ENCODE data around the gene HLA-B. TPM values are rescaled to one million over a fixed set of nuclear protein-coding genes. Genes with fewer than 3 reads are reported as not detected.
A peak's percentile ranks its signal among the peaks of the same experiment; 100 is the strongest.

Gene HLA-B
- total and polyA plus RNA-seq, 4 donors = 341 to 864 (median 417) TPM

DNA sequence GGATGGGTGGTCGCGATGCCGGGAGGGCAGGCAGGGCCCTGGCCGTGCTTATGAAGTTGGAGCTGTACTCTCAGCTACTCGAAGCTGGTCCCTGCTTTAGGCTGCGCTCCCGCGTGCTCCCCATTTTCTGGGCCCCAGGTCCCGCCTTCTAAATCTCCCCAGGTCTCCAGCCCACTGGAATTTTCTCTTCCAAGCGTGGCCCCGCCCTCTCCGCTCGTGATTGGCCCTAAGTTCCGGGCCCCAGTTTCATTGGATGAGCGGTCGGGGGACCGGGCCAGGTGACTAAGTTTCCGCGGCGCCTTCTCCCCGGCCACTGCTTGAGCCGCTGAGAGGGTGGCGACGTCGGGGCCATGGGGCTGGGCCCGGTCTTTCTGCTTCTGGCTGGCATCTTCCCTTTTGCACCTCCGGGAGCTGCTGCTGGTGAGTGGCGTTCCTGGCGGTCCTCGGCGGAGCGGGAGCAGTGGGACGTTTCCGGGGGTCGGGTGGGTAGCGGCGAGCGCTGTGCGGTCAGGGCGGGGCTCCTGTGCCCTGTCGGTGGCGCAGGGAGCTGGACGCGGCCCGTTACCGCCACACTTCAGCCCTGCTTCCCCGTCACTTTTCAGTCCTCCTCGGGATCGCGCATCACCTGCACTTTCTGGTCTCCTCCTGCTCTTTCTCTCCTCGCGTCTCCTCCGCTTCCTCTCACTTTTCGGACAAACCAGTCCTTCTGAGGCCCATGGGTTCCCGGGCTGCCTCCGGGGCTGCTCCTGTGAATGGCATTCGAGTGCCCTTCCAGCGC is 46.5 kb upstream of the HLA-B start, which contains the start of gene MICA:
MICA (plus strand) TSS at position 313 of the 778 bp plus-strand sequence; CDS start at position 351, 38 bp downstream.
- WGBS = under 1% methylated on average over 58 of the region's 58 CpGs
- DNase-seq (ENCODE audit: low spot score) = peak; percentile 77
- H3K27ac ChIP-seq (ENCODE audit: low read depth in 1 of 2, low read length in 2 of 2) = peak within 1 kb of the TSS; percentile 78 to 79
- peak within 1 kb of the TSS; percentile 57 to 84 (median 61) for H3K4me3 ChIP-seq (ENCODE audit: low read depth in 1 of 3, low read length in 3 of 3)
- H3K9me3 ChIP-seq (ENCODE audit: control insufficient read depth in 4 of 4, low read length in 3 of 4) = no peaks in the 10 kb centered on the region
- no peaks in the 10 kb centered on the region for H3K36me3 ChIP-seq (ENCODE audit: control insufficient read depth in 4 of 4, insufficient read depth in 3 of 4, low read depth in 1 of 4, low read length in 3 of 4)
- no peaks in the 10 kb centered on the region for H3K27me3 ChIP-seq (ENCODE audit: control insufficient read depth in 4 of 4, insufficient read depth in 4 of 4, low read length in 3 of 4)
- TF ChIP-seq GABPA (IDR thresholded peaks at IDR 0.05 in 1 of 2, conservative IDR thresholded peaks at IDR 0.05 in 1 of 2) = no peak
- peak in 1 of 2 donors; percentile 8 for TF ChIP-seq RXRA (IDR thresholded peaks at IDR 0.05)
- no peak for TF ChIP-seq HNF4A (conservative IDR thresholded peaks at IDR 0.05)
- TF ChIP-seq YY1 (IDR thresholded peaks at IDR 0.05) = peak; percentile 93
- TF ChIP-seq, protein P1, sequence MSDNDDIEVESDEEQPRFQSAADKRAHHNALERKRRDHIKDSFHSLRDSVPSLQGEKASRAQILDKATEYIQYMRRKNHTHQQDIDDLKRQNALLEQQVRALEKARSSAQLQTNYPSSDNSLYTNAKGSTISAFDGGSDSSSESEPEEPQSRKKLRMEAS (IDR thresholded peaks at IDR 0.05) = peak; percentile 30
- peak in 1 of 2 donors; percentile 8 for TF ChIP-seq RAD21 (IDR thresholded peaks at IDR 0.05)
- peak; percentile 20 for TF ChIP-seq SP1 (IDR thresholded peaks at IDR 0.05)
- TF ChIP-seq, protein P2, sequence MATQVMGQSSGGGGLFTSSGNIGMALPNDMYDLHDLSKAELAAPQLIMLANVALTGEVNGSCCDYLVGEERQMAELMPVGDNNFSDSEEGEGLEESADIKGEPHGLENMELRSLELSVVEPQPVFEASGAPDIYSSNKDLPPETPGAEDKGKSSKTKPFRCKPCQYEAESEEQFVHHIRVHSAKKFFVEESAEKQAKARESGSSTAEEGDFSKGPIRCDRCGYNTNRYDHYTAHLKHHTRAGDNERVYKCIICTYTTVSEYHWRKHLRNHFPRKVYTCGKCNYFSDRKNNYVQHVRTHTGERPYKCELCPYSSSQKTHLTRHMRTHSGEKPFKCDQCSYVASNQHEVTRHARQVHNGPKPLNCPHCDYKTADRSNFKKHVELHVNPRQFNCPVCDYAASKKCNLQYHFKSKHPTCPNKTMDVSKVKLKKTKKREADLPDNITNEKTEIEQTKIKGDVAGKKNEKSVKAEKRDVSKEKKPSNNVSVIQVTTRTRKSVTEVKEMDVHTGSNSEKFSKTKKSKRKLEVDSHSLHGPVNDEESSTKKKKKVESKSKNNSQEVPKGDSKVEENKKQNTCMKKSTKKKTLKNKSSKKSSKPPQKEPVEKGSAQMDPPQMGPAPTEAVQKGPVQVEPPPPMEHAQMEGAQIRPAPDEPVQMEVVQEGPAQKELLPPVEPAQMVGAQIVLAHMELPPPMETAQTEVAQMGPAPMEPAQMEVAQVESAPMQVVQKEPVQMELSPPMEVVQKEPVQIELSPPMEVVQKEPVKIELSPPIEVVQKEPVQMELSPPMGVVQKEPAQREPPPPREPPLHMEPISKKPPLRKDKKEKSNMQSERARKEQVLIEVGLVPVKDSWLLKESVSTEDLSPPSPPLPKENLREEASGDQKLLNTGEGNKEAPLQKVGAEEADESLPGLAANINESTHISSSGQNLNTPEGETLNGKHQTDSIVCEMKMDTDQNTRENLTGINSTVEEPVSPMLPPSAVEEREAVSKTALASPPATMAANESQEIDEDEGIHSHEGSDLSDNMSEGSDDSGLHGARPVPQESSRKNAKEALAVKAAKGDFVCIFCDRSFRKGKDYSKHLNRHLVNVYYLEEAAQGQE (IDR thresholded peaks at IDR 0.05) = peak; percentile 58
- TF ChIP-seq FOXA2 (IDR thresholded peaks at IDR 0.05) = no peak
- peak within 1 kb of the TSS; percentile 28 to 70 for H3K9ac ChIP-seq (ENCODE audit: low read depth in 1 of 2, low read length in 2 of 2)
- peaks cover 8 to 41% (median 31%) of the 10 kb centered on the region in 4 donors for H3K4me1 ChIP-seq (ENCODE audit: control insufficient read depth in 4 of 4, insufficient read depth in 4 of 4, low read length in 3 of 4)

- Histone ChIP-seq H3K9me3 (ENCODE audit: control insufficient read depth in 4 of 4, low read length in 3 of 4) (no peaks in the 10 kb centered on the region), H3K36me3 (ENCODE audit: control insufficient read depth in 4 of 4, insufficient read depth in 3 of 4, low read depth in 1 of 4, low read length in 3 of 4) (no peaks in the 10 kb centered on the region), H3K27ac (ENCODE audit: low read depth in 1 of 2, low read length in 2 of 2) (peak overlapping the region; percentile 78 to 79), H3K9ac (ENCODE audit: low read depth in 1 of 2, low read length in 2 of 2) (peak overlapping the region; percentile 28 to 70), H3K4me1 (ENCODE audit: control insufficient read depth in 4 of 4, insufficient read depth in 4 of 4, low read length in 3 of 4) (peaks cover 8 to 43% (median 31%) of the 10 kb centered on the region in 4 donors), H3K4me3 (ENCODE audit: low read depth in 1 of 3, low read length in 3 of 3) (peak overlapping the region; percentile 57 to 84 (median 61)), H3K27me3 (ENCODE audit: control insufficient read depth in 4 of 4, insufficient read depth in 4 of 4, low read length in 3 of 4) (no peaks in the 10 kb centered on the region)
- TF ChIP-seq GABPA (IDR thresholded peaks at IDR 0.05 in 1 of 2, conservative IDR thresholded peaks at IDR 0.05 in 1 of 2) = no peak
- TF ChIP-seq FOXA1 (IDR thresholded peaks at IDR 0.05) = no peak
- TF ChIP-seq RXRA (IDR thresholded peaks at IDR 0.05) = no peak
- TF ChIP-seq, protein P2 (IDR thresholded peaks at IDR 0.05) = no peak
- no peak for TF ChIP-seq JUND (IDR thresholded peaks at IDR 0.05)
- no peak for TF ChIP-seq FOXA2 (IDR thresholded peaks at IDR 0.05)
- no peak for TF ChIP-seq HNF4G (IDR thresholded peaks at IDR 0.05)
- TF ChIP-seq, protein P3, sequence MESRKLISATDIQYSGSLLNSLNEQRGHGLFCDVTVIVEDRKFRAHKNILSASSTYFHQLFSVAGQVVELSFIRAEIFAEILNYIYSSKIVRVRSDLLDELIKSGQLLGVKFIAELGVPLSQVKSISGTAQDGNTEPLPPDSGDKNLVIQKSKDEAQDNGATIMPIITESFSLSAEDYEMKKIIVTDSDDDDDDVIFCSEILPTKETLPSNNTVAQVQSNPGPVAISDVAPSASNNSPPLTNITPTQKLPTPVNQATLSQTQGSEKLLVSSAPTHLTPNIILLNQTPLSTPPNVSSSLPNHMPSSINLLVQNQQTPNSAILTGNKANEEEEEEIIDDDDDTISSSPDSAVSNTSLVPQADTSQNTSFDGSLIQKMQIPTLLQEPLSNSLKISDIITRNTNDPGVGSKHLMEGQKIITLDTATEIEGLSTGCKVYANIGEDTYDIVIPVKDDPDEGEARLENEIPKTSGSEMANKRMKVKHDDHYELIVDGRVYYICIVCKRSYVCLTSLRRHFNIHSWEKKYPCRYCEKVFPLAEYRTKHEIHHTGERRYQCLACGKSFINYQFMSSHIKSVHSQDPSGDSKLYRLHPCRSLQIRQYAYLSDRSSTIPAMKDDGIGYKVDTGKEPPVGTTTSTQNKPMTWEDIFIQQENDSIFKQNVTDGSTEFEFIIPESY (IDR thresholded peaks at IDR 0.05) = no peak
- no peak for TF ChIP-seq SP1 (IDR thresholded peaks at IDR 0.05)
- 11% methylated on average over 27 of the region's 27 CpGs for WGBS
- peak; percentile 32 for DNase-seq (ENCODE audit: low spot score)
These were observed 45.6 kb upstream of the HLA-B start for GRCh38 chr6:31402324-31403282.

Data from liver (tissue), 9 donors.